Activated CD8-positive, alpha-beta T cell treated with anti-CD3 and anti-CD28 coated beads, Interleukin-2, amount 10 ng/mL, durations not matched to agents 7 days and 5 days (primary cell): ENCODE measurements around the gene CIDEA. TPM values are rescaled to one million over a fixed set of nuclear protein-coding genes. Genes with fewer than 3 reads are reported as not detected.
A peak's percentile ranks its signal among the peaks of the same experiment; 100 is the strongest.
"Not testable (repeated sequence)": the region's sequence is repeated elsewhere in the genome, so short reads cannot be mapped to it uniquely, and the experiment has no call there.

Experiments used
- ATAC-seq: fragments of 150-1000 bp; cut with Tn5 transposase; one replicate; pipeline ENCODE4 v1.10.0; 2021; ENCODE audit warnings: moderate library complexity
- CTCF ChIA-PET: fragments of 350-600 bp; sonication (Branson Sonifier 250); formaldehyde crosslinking; loops from one replicate; lab custom pipeline; 2021; ENCODE audit warnings: antibody characterized with exemption; lab: Charles Lee
- POLR2A ChIA-PET: fragments of 350-600 bp; sonication (Branson Sonifier 250); formaldehyde crosslinking; loops from one replicate; lab custom pipeline; 2021; ENCODE audit warnings: antibody characterized with exemption; lab: Charles Lee
- DNase-seq: peaks from one replicate; pipeline ENCODE4 v3.0.0-alpha.2; 2020
- H3K27ac Mint-ChIP-seq: one replicate; pipeline ENCODE4 v1.8.0; 2021; ENCODE audit warnings: mild to moderate bottlenecking, mixed read lengths
- H3K27me3 Mint-ChIP-seq: one replicate; pipeline ENCODE4 v1.8.0; 2021; ENCODE audit warnings: low read depth, mixed read lengths
- H3K36me3 Mint-ChIP-seq: one replicate; pipeline ENCODE4 v1.8.0; 2021; ENCODE audit warnings: low read depth, mixed read lengths
- H3K4me1 Mint-ChIP-seq: one replicate; pipeline ENCODE4 v1.8.0; 2021; ENCODE audit warnings: low read depth, mixed read lengths
- H3K4me3 Mint-ChIP-seq: one replicate; pipeline ENCODE4 v1.8.0; 2021; ENCODE audit warnings: mild to moderate bottlenecking, mixed read lengths
- H3K9me3 Mint-ChIP-seq: one replicate; pipeline ENCODE4 v1.8.0; 2022; ENCODE audit warnings: mixed read lengths; ENCODE audit not compliant: insufficient read depth
- total RNA-seq, 2 experiments: library from RNA; stranded (reverse); gene quantifications; one replicate each; pipeline ENCODE4 v1.2.3, GENCODE V29; 2021

Gene CIDEA, protein sequence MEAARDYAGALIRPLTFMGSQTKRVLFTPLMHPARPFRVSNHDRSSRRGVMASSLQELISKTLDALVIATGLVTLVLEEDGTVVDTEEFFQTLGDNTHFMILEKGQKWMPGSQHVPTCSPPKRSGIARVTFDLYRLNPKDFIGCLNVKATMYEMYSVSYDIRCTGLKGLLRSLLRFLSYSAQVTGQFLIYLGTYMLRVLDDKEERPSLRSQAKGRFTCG
- not detected for total RNA-seq

DNA sequence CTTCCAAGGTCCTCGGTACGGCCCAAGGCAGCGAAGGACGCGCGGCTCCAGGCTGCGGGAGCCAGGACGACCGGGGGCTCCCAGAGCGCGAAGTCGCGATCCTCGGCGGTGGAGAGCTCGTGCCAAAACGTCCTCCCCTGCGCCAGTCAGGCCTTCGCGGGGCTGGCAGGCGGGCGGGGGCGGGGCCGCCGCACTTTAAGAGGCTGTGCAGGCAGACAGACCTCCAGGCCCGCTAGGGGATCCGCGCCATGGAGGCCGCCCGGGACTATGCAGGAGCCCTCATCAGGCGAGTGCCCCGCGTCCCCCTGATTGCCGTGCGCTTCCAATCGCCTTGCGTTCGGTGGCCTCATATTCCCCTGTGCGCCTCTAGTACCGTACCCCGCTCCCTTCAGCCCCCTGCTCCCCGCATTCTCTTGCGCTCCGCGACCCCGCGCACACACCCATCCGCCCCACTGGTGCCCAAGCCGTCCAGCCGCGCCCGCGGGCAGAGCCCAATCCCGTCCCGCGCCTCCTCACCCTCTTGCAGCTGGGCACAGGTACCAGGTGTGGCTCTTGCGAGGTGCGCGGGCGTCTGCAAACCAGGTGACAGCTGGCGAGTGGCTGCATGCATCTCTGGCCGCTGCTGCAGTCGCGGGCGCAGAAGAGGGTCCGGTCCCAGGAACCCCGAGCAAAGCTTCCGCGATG is at the start of gene CIDEA:
TSS of gene CIDEA (plus strand) at position 226 of the 684 bp plus-strand sequence. CDS start at position 249, 23 bp downstream.
- no peaks in the 10 kb centered on the region for H3K4me1 Mint-ChIP-seq
- DNase-seq (no peak), ATAC-seq (peak; percentile 27)
- POLR2A ChIA-PET: no interaction called here
- CTCF ChIA-PET: no interaction called here
- H3K4me3 Mint-ChIP-seq: no peak within 1 kb of the TSS
- H3K27me3 Mint-ChIP-seq: peaks cover 52% of the 10 kb centered on the region
- no peaks in the 10 kb centered on the region for H3K9me3 Mint-ChIP-seq
- H3K36me3 Mint-ChIP-seq: no peaks in the 10 kb centered on the region
- H3K27ac Mint-ChIP-seq: no peak within 1 kb of the TSS

DNA sequence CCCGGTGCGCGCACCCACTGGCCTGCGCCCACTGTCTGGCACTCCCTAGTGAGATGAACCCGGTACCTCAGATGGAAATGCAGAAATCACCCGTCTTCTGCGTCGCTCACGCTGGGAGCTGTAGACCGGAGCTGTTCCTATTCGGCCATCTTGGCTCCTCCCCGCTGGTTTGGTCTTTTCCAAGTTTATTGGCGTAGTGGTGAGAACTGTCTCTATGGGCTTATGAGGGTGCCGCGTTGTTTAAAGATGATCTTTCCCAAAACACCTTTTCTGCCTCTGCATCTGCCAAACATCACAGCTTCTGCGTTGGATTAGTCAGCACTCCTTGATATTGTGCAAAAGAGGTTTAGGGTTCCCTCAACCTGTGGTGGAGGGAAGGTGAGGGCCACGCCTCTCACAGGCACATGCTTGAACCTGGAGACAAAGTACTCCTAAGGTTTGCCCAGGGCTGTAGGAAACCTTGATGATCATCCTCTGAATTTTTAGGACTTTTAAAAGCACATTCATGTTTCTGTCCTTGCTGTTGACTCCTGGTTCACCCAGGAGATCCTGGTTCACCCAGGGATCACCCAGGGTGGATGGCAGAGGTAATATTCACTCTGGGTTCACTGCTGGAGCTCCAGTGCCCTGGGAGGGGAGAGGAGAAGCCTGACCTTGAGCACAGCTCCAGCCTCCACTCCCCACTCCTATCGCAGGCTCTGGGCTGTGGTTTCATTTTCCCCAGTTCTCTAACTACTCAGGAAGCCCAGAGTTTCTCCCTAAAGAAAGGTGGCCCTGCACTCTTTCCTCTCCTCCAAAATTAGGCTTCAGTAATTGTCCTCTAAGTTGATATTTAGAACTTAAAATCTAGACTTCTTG is 45.6 kb upstream of the CIDEA start:
- DNase-seq, CTCF ChIA-PET, POLR2A ChIA-PET, H3K36me3 Mint-ChIP-seq, H3K27me3 Mint-ChIP-seq, H3K27ac Mint-ChIP-seq, H3K4me1 Mint-ChIP-seq, ATAC-seq, H3K9me3 Mint-ChIP-seq, H3K4me3 Mint-ChIP-seq: not testable (repeated sequence)

DNA sequence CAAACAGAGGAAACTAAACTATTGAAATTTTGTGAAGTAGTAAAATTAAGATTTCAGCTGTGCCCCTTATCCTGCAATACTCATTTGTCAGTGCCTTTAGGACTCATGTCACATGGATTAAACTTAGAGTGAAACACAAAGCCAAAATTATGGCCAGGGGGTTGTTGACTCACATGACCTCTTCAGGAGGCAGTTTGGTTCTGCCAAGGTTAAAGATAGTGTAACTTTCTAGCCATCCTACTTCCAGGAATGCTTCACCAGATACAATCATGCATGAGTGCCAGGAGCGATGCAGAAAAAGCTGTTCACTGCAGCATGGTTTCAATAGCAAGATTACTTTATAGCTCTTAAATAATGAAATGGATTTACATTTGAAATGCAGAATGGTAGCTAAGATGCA is 41.9 kb upstream of the CIDEA start:
- DNase-seq, POLR2A ChIA-PET, H3K27me3 Mint-ChIP-seq, ATAC-seq, H3K4me1 Mint-ChIP-seq, H3K27ac Mint-ChIP-seq, H3K36me3 Mint-ChIP-seq, H3K4me3 Mint-ChIP-seq, CTCF ChIA-PET, H3K9me3 Mint-ChIP-seq: not testable (repeated sequence)

DNA sequence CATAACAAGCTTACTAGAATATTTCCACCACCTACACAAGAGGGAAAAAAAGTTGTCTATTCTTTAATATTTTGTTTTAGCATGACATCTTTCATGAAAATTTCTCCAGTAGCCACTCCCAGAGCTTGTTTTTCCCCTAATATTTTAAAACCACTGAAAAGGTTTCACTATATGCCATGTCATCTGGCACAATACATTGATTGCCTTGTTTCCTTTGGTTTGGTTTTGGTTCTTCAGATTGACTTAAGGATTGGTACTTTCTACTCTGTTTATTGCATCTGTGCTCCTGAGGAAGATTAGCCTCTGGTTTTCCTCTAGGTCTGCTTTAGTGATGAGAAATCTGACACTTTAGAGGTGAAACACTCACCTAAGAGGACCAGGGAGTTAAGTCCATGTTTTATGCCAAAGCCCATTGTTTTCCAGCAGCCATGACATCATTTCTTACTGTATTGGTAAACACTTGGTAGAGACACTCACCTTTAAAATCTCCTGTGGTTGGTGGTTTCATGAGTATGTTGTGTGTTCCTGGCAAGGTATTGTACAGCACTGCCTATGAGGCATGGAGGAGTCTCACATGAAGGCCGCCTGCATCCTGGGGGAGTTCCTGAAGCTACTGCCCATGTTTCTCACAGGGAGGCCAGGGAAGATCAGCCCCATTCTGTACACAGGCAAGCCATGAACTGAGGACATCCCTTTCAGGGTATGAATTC is 39.7 kb upstream of the CIDEA start:
- H3K9me3 Mint-ChIP-seq, ATAC-seq, CTCF ChIA-PET, H3K27ac Mint-ChIP-seq, H3K4me3 Mint-ChIP-seq, H3K27me3 Mint-ChIP-seq, DNase-seq, H3K4me1 Mint-ChIP-seq, H3K36me3 Mint-ChIP-seq, POLR2A ChIA-PET: not testable (repeated sequence)

DNA sequence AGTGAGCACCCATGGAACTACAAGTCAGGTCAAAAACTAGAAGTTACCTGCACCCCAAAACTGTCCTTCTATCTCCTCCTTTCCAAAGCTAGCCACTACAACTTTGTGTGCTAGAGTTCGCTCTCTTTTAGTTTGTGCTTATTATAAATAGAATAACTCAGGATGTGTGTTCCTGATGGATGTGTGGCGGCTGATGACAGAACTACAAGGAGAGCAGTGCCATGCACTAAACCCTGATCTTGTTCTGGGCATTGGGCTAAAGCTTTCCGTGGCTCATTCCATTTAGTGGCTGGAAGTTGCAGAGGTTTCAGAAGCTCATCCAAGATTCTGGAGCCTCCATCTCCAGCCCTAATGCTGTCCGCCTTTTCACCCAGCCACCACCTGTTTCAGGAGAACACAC is 37.7 kb upstream of the CIDEA start:
- H3K4me3 Mint-ChIP-seq, H3K27me3 Mint-ChIP-seq, ATAC-seq, POLR2A ChIA-PET, H3K9me3 Mint-ChIP-seq, DNase-seq, H3K36me3 Mint-ChIP-seq, H3K4me1 Mint-ChIP-seq, CTCF ChIA-PET, H3K27ac Mint-ChIP-seq: not testable (repeated sequence)

DNA sequence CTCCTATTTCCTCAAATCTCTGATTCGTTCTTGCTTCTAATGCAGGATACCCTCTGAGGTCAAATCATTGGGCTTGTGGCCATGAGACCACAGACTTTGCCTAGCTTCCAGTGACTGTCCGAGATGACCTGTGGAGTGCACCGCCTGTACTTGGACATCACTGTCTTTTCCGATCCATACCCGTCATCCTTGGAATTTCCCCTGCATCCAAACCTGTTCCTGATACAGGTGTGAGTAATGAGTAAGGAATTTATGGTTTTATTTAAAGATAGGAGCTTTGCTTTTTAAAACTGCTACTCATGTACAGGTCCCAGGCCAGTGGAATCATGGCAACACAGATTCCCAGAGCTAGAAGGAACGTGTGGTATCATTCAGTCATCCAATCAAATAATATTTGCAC is 35.6 kb upstream of the CIDEA start:
- POLR2A ChIA-PET, CTCF ChIA-PET, H3K9me3 Mint-ChIP-seq, DNase-seq, H3K27me3 Mint-ChIP-seq, H3K4me1 Mint-ChIP-seq, H3K36me3 Mint-ChIP-seq, H3K4me3 Mint-ChIP-seq, ATAC-seq, H3K27ac Mint-ChIP-seq: not testable (repeated sequence)

DNA sequence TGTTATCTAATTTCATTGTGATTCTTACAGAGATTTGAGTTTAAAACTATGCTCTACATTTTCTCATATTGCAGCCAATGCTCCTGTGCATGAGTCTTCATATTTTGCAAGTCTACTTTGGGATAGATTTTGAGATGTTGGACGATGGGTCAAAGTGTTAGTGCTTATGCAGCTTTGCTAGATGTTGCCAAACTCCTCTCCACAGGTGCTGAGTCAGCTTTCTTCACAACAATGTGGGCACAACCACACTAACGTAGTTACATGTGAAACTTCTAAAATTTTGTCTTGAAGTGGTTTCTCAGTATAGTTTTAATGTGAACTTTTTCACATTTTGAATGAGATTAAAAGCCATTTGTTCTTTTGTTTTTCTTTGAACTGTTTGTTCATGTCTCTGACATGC is 32.1 kb upstream of the CIDEA start:
- DNase-seq, H3K27me3 Mint-ChIP-seq, CTCF ChIA-PET, H3K36me3 Mint-ChIP-seq, H3K4me3 Mint-ChIP-seq, H3K27ac Mint-ChIP-seq, H3K4me1 Mint-ChIP-seq, ATAC-seq, POLR2A ChIA-PET, H3K9me3 Mint-ChIP-seq: not testable (repeated sequence)

DNA sequence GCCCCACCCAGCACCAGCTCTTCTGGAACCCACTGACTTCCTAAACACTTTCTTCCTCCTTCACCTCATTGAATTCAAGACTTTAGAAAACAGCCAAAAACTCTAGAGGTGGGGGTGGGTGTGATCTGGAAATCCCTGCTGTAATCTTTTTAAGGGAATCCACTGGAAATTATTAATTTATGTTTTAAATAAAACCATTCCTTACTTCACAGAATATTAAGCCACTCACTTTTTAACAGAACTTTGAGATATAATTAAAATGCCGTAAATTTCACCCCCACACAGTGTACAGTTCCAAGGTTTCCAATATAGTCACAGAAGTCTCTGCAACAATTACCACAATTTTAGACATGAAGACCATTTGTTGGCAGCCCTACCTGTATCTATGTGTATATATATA is 30.8 kb upstream of the CIDEA start:
- H3K27me3 Mint-ChIP-seq, CTCF ChIA-PET, H3K36me3 Mint-ChIP-seq, H3K9me3 Mint-ChIP-seq, H3K27ac Mint-ChIP-seq, ATAC-seq, DNase-seq, POLR2A ChIA-PET, H3K4me3 Mint-ChIP-seq, H3K4me1 Mint-ChIP-seq: not testable (repeated sequence)

DNA sequence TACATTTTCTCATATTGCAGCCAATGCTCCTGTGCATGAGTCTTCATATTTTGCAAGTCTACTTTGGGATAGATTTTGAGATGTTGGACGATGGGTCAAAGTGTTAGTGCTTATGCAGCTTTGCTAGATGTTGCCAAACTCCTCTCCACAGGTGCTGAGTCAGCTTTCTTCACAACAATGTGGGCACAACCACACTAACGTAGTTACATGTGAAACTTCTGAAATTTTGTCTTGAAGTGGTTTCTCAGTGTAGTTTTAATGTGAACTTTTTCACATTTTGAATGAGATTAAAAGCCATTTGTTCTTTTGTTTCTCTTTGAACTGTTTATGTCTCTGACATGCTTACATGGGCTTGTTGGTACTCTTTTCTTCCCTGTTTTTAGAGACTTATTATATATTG is 27.4 kb upstream of the CIDEA start:
- POLR2A ChIA-PET: not testable (repeated sequence)

DNA sequence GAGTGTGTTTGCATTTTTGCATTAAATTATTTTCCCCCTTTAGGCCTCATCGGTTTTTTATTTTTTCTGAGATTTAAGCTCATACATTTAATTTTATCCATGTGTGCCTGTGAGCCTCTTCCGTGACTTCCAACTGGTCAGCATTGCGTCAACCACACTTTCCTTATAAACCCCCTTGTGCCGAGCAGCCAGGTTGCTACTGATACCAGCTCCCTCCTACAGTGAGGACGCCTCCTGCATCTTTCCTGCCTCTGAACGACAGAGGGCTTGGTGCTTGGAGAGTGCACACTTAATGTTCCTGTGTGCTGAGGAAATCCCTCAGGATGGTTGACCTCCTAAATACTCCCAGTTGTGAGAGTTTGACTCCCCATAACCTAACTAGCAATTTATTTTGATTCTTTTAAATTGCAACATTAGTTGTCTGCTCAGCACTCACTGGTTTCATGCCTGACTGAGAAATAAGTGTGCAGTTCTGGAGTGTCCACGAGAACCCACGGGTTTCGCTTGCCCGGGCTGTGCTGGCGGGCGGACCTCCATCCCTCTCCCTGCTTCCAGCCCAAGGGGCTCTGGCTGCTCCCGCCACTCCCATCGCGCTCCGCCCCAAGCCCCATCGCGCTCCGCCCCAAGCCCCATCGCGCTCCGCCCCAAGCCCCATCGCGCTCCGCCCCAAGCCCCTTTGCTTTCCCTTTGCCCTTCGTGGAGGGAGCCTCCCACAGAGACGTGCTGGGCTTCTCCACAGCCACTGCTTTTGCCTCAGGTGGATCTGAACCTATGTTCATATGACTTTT is 26.6 kb upstream of the CIDEA start:
- H3K27ac Mint-ChIP-seq, CTCF ChIA-PET, POLR2A ChIA-PET, H3K9me3 Mint-ChIP-seq, H3K36me3 Mint-ChIP-seq, H3K4me3 Mint-ChIP-seq, H3K4me1 Mint-ChIP-seq, H3K27me3 Mint-ChIP-seq, DNase-seq, ATAC-seq: not testable (repeated sequence)

More for the DNA sequence above, 27.4 kb upstream of the CIDEA start:
- H3K9me3 Mint-ChIP-seq, ATAC-seq, DNase-seq, CTCF ChIA-PET, H3K36me3 Mint-ChIP-seq, H3K27me3 Mint-ChIP-seq, H3K4me1 Mint-ChIP-seq, H3K4me3 Mint-ChIP-seq, H3K27ac Mint-ChIP-seq: not testable (repeated sequence)

DNA sequence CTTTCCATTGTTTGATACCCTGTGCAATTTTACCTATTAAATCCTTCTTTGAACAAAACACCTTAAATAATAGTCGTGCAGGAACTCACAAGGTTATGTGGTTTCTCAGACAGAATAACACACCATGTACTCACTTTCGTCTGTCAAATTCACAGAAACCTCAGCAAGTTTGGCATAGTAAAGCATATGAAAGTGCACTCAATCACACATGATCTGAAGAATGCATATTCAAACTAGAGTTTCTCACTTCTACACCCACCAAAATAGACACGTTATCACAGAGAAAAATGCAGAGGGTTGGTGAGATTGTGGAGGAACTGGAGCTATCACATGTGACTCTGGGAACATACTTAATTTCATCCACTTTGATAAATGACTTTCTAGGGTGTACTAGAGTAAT is 25.9 kb upstream of the CIDEA start:
- H3K27ac Mint-ChIP-seq, CTCF ChIA-PET, H3K36me3 Mint-ChIP-seq, POLR2A ChIA-PET, ATAC-seq, DNase-seq, H3K9me3 Mint-ChIP-seq, H3K4me3 Mint-ChIP-seq, H3K27me3 Mint-ChIP-seq, H3K4me1 Mint-ChIP-seq: not testable (repeated sequence)
